NCI-H146 treated with DMSO at 0.1 percent for 48 hours (cell line): ENCODE measurements around the gene MFAP3.
"Not testable (repeated sequence)": the region's sequence is repeated elsewhere in the genome, so short reads cannot be mapped to it uniquely, and the experiment has no call there.

Experiments
- DNase-seq: peaks from one replicate; lab custom pipeline; 2025; ENCODE audit not compliant: unreplicated experiment; lab: John Stamatoyannopoulos, UW

The MFAP3 gene

GRCh38 chr5:154049636-154050035 is 10.9 kb downstream of the MFAP3 start:
- DNase-seq: no peak

- DNase-seq: no peak
These were observed 14.7 kb downstream of the MFAP3 start for GRCh38 chr5:154053468-154053867.

GRCh38 chr5:154055201-154055600 is 16.4 kb downstream of the MFAP3 start:
- no peak for DNase-seq

- DNase-seq: no peak
These were observed 19.6 kb downstream of the MFAP3 start for GRCh38 chr5:154058055-154059038.

- DNase-seq: no peak
These were observed 20.3 kb downstream of the MFAP3 start for GRCh38 chr5:154059039-154059430.

GRCh38 chr5:154059583-154059982 is 20.8 kb downstream of the MFAP3 start:
- no peak for DNase-seq

- no peak for DNase-seq
These were observed 21.8 kb downstream of the MFAP3 start for GRCh38 chr5:154060606-154061005.

GRCh38 chr5:154063372-154063771 is 24.6 kb downstream of the MFAP3 start:
- no peak for DNase-seq

GRCh38 chr5:154065971-154066370 is 27.2 kb downstream of the MFAP3 start:
- no peak for DNase-seq

- not testable (repeated sequence) for DNase-seq
These were observed 31.1 kb downstream of the MFAP3 start for GRCh38 chr5:154069854-154070253.

- no peak for DNase-seq
These were observed 33.1 kb downstream of the MFAP3 start for GRCh38 chr5:154071799-154072413.

- peak; percentile 50 for DNase-seq
These were observed 33.8 kb downstream of the MFAP3 start for GRCh38 chr5:154072414-154073171.

- no peak for DNase-seq
These were observed 37.6 kb downstream of the MFAP3 start for GRCh38 chr5:154076240-154076922.

- no peak for DNase-seq
These were observed 38.9 kb downstream of the MFAP3 start for GRCh38 chr5:154077696-154078095.

- peak; percentile 89 for DNase-seq
These were observed 39.5 kb downstream of the MFAP3 start for GRCh38 chr5:154078272-154078671.

GRCh38 chr5:154081246-154081645 is 42.5 kb downstream of the MFAP3 start:
- DNase-seq: no peak

GRCh38 chr5:154084062-154084639 is 45.4 kb downstream of the MFAP3 start:
- no peak for DNase-seq

GRCh38 chr5:154086146-154086545 is 47.4 kb downstream of the MFAP3 start:
- DNase-seq: no peak

GRCh38 chr5:154086641-154087040 is 47.9 kb downstream of the MFAP3 start:
- no peak for DNase-seq

- peak; percentile 21 for DNase-seq
These were observed 48.5 kb downstream of the MFAP3 start for GRCh38 chr5:154087260-154087659.

- DNase-seq: no peak
These were observed 50.0 kb downstream of the MFAP3 start for GRCh38 chr5:154088801-154089200.
